DOHH2 (cell line): Measurements from ENCODE around the gene SLC39A1.

ENCODE experiments used
- EZH2phosphoT487 ChIP-seq: fragments of 200-600 bp; sonication (generic); IDR thresholded peaks from 2 replicates; pipeline ENCODE4 v1.6.1; 2017; ENCODE audit warnings: borderline replicate concordance, mild to moderate bottlenecking, antibody characterized with exemption, low read length, moderate library complexity, mixed read lengths
- TF ChIP-seq, protein P1 (sequence below): fragments of 200-600 bp; sonication (generic); IDR thresholded peaks from one replicate; pipeline ENCODE4 v1.5.1; 2014; ENCODE audit warnings: antibody characterized with exemption, mild to moderate bottlenecking, low read depth, low read length; ENCODE audit not compliant: poor library complexity, severe bottlenecking

GRCh38 chr1:153968408-153968807 is 5.1 kb upstream of the SLC39A1 start:
- TF ChIP-seq, protein P1, sequence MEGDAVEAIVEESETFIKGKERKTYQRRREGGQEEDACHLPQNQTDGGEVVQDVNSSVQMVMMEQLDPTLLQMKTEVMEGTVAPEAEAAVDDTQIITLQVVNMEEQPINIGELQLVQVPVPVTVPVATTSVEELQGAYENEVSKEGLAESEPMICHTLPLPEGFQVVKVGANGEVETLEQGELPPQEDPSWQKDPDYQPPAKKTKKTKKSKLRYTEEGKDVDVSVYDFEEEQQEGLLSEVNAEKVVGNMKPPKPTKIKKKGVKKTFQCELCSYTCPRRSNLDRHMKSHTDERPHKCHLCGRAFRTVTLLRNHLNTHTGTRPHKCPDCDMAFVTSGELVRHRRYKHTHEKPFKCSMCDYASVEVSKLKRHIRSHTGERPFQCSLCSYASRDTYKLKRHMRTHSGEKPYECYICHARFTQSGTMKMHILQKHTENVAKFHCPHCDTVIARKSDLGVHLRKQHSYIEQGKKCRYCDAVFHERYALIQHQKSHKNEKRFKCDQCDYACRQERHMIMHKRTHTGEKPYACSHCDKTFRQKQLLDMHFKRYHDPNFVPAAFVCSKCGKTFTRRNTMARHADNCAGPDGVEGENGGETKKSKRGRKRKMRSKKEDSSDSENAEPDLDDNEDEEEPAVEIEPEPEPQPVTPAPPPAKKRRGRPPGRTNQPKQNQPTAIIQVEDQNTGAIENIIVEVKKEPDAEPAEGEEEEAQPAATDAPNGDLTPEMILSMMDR, result no peak
- TF ChIP-seq EZH2phosphoT487, result no peak
